CD4-positive, alpha-beta memory T cell (primary cell): Measurements from ENCODE around the gene ATP5MC2. TPM values are rescaled to one million over a fixed set of nuclear protein-coding genes. Genes with fewer than 3 reads are reported as not detected.
"Not testable (repeated sequence)": the region's sequence is repeated elsewhere in the genome, so short reads cannot be mapped to it uniquely, and the experiment has no call there.

Experiments used
- CTCF ChIA-PET: fragments of 350-600 bp; sonication (Branson Sonifier 250); formaldehyde crosslinking; loops from one replicate; lab custom pipeline; 2021; ENCODE audit warnings: inconsistent platforms; ENCODE audit not compliant: partially characterized antibody; lab: Charles Lee
- POLR2A ChIA-PET: fragments of 350-600 bp; sonication (Branson Sonifier 250); formaldehyde crosslinking; loops from one replicate; lab custom pipeline; 2021; ENCODE audit not compliant: partially characterized antibody; lab: Charles Lee
- DNase-seq, 5 donors: peaks; one replicate each; pipeline versions ENCODE4 v3.0.0 to v3.0.0-alpha.2; 2020 to 2022; ENCODE audit warnings: mixed read lengths in 1 of 5
- H3K27ac ChIP-seq: one replicate; pipeline ENCODE4 v1.7.0; 2013; ENCODE audit warnings: low read depth, low read length
- H3K27me3 ChIP-seq: 2 replicates; pipeline ENCODE4 v1.7.0; 2013; ENCODE audit warnings: mild to moderate bottlenecking, low read length, moderate library complexity; ENCODE audit not compliant: insufficient read depth
- H3K36me3 ChIP-seq: 2 replicates; pipeline ENCODE4 v1.7.0; 2013; ENCODE audit warnings: mild to moderate bottlenecking, low read length, moderate library complexity; ENCODE audit not compliant: insufficient read depth
- H3K4me1 ChIP-seq: 2 replicates; pipeline ENCODE4 v1.7.0; 2013; ENCODE audit warnings: mild to moderate bottlenecking, low read length, moderate library complexity; ENCODE audit not compliant: insufficient read depth
- H3K4me3 ChIP-seq, 2 donors: one replicate each; pipeline ENCODE4 v1.7.0; 2013; ENCODE audit warnings: low read length in 2 of 2, mild to moderate bottlenecking in 1 of 2
- H3K9me3 ChIP-seq, 2 donors: one replicate each; pipeline ENCODE4 v1.7.0; 2013; ENCODE audit warnings: low read length in 2 of 2, control low read depth in 1 of 2; ENCODE audit not compliant: control insufficient read depth in 1 of 2
- H3K27ac Mint-ChIP-seq, 7 donors: one replicate each; pipeline ENCODE4 v1.8.0; 2020 to 2021; ENCODE audit warnings: mixed read lengths in 7 of 7, mild to moderate bottlenecking in 6 of 7, inconsistent platforms in 3 of 7, moderate library complexity in 3 of 7
- H3K27me3 Mint-ChIP-seq, 2 donors: one replicate each; pipeline ENCODE4 v1.8.0; 2020 to 2021; ENCODE audit warnings: mixed read lengths in 2 of 2
- H3K36me3 Mint-ChIP-seq, 2 donors: one replicate each; pipeline ENCODE4 v1.8.0; 2020 to 2021; ENCODE audit warnings: mixed read lengths in 2 of 2, inconsistent platforms in 1 of 2, mild to moderate bottlenecking in 1 of 2
- H3K4me1 Mint-ChIP-seq, 4 donors: one replicate each; pipeline ENCODE4 v1.8.0; 2020 to 2021; ENCODE audit warnings: mixed read lengths in 4 of 4, mild to moderate bottlenecking in 1 of 4
- H3K4me3 Mint-ChIP-seq, 8 donors: one replicate each; pipeline ENCODE4 v1.8.0; 2020 to 2021; ENCODE audit warnings: mixed read lengths in 8 of 8, mild to moderate bottlenecking in 7 of 8, moderate library complexity in 6 of 8, inconsistent platforms in 3 of 8
- H3K9me3 Mint-ChIP-seq, 8 donors: one replicate each; pipeline ENCODE4 v1.8.0; 2020 to 2021; ENCODE audit warnings: mixed read lengths in 8 of 8, mild to moderate bottlenecking in 5 of 8, inconsistent platforms in 3 of 8, moderate library complexity in 1 of 8
- intact Hi-C: fragments of 100-400 bp; cut with micrococcal nuclease; formaldehyde crosslinking; loops from one replicate; pipeline ENCODE4 v1.15.1; 2023
- polyA plus RNA-seq, 2 donors: library from polyadenylated mRNA; unstranded; fragments of 300-500 nt; fragmentation: Illumina TruSeq; gene quantifications; one replicate each; pipeline ENCODE4 v1.2.3, GENCODE V29; 2021
- total RNA-seq, 2 experiments: library from RNA; stranded (reverse); gene quantifications; one replicate each; pipeline ENCODE4 v1.2.3, GENCODE V29; 2021

ATP5MC2 gene
- total RNA-seq (100 to 1,000 TPM; 238 to 246 TPM), polyA plus RNA-seq (100 to 1,000 TPM; 519 to 581 TPM)

GRCh38 chr12:53675701-53676607 lies at the start of gene ATP5MC2:
ATP5MC2 (minus strand) TSS chr12:53676083; CDS start chr12:53672614, 3,469 bp downstream.
- Mint-ChIP-seq H3K4me1 (peaks cover 18 to 39% (median 31%) of the 10 kb centered on the region in 4 donors), H3K4me3 (peak within 1 kb of the TSS; percentile 91 to 98 (median 95)), H3K27ac (peak within 1 kb of the TSS; percentile 93 to 98 (median 97)), H3K36me3 (peaks cover 7 to 37% of the 10 kb centered on the region in 2 donors), H3K27me3 (peaks cover 15% of the 10 kb centered on the region in 2 donors), H3K9me3 (peaks cover 0 to 2% (median 0%) of the 10 kb centered on the region in 8 donors)
- peaks cover 22% of the 10 kb centered on the region for H3K36me3 ChIP-seq
- H3K4me3 ChIP-seq = peak within 1 kb of the TSS; percentile 82 to 89
- CTCF ChIA-PET = interaction anchor here (1.0 to 5.5 kb wide), 20 partner anchors 8 to 670 kb away, joined by 3 to 38 read pairs (median 6); partner anchors contain the start of genes ATF7, CALCOCO1 and EIF4B
- peak within 1 kb of the TSS; percentile 59 for H3K27ac ChIP-seq
- peaks cover 8% of the 10 kb centered on the region for H3K27me3 ChIP-seq
- peaks cover 36% of the 10 kb centered on the region for H3K4me1 ChIP-seq
- POLR2A ChIA-PET = interaction anchor here (0.6 to 3.6 kb wide), 17 partner anchors 11 to 331 kb away, joined by 3 to 38 read pairs (median 4); partner anchors contain the start of genes ATF7, CALCOCO1, CISTR and MAP3K12
- H3K9me3 ChIP-seq = no peaks in the 10 kb centered on the region
- intact Hi-C loops = loop anchor here (1.0 to 5.0 kb wide), 4 partner anchors 21 to 379 kb away; partner anchors contain the start of genes ATF7, CALCOCO1, MYG1 and PFDN5
- DNase-seq = peak; percentile 96 to 98 (median 98)

- no peak for DNase-seq
- Histone ChIP-seq H3K27ac (no peak overlapping the region), H3K4me3 (no peak overlapping the region), H3K9me3 (no peaks in the 10 kb centered on the region), H3K4me1 (peaks cover 17% of the 10 kb centered on the region), H3K36me3 (peaks cover 51% of the 10 kb centered on the region), H3K27me3 (no peaks in the 10 kb centered on the region)
- H3K4me3 Mint-ChIP-seq = no peak overlapping the region
- ChIA-PET CTCF (interaction anchor here (0.7 to 4.6 kb wide), 4 partner anchors 11 to 23 kb away, joined by 4 to 59 read pairs (median 6); no protein-coding TSS in a partner anchor), POLR2A (no interaction called here)
- H3K27ac Mint-ChIP-seq = no peak overlapping the region
- H3K36me3 Mint-ChIP-seq = peaks cover 62 to 64% of the 10 kb centered on the region in 2 donors
- no peaks in the 10 kb centered on the region for H3K27me3 Mint-ChIP-seq
- peaks cover 16 to 23% (median 20%) of the 10 kb centered on the region in 4 donors for H3K4me1 Mint-ChIP-seq
- no peaks in the 10 kb centered on the region for H3K9me3 Mint-ChIP-seq
- intact Hi-C loops = no loop called here
These were observed 46.7 kb upstream of the ATP5MC2 start for GRCh38 chr12:53722450-53723041.

GRCh38 chr12:53720946-53721345 lies 45.1 kb upstream of the ATP5MC2 start:
- Histone ChIP-seq H3K27me3 (no peaks in the 10 kb centered on the region), H3K9me3 (no peaks in the 10 kb centered on the region), H3K27ac (no peak overlapping the region), H3K4me1 (peaks cover 8% of the 10 kb centered on the region), H3K36me3 (peaks cover 57% of the 10 kb centered on the region), H3K4me3 (no peak overlapping the region)
- CTCF ChIA-PET = interaction anchor here (1.2 to 4.6 kb wide), 3 partner anchors 13 to 24 kb away, joined by 6 to 59 read pairs (median 8); no protein-coding TSS in a partner anchor
- intact Hi-C loops = no loop called here
- Mint-ChIP-seq H3K9me3 (no peaks in the 10 kb centered on the region), H3K4me1 (peaks cover 6 to 7% (median 7%) of the 10 kb centered on the region in 4 donors), H3K27ac (peak overlapping the region in 2 of 7 donors; percentile 10 to 63), H3K36me3 (peaks cover 69 to 75% of the 10 kb centered on the region in 2 donors), H3K27me3 (no peaks in the 10 kb centered on the region), H3K4me3 (no peak overlapping the region)
- DNase-seq = no peak
- POLR2A ChIA-PET = no interaction called here

- ChIA-PET CTCF (interaction anchor here (1.3 to 4.6 kb wide), 3 partner anchors 17 to 35 kb away, joined by 3 to 59 read pairs (median 8); no protein-coding TSS in a partner anchor), POLR2A (interaction anchor here (1.2 kb wide), 1 partner anchor 8 kb away, joined by 3 read pairs; the partner anchor contains the start of gene CALCOCO1)
- peaks cover 74 to 78% of the 10 kb centered on the region in 2 donors for H3K36me3 Mint-ChIP-seq
- no peaks in the 10 kb centered on the region for H3K4me1 ChIP-seq
- intact Hi-C loops = no loop called here
- H3K9me3 Mint-ChIP-seq = no peaks in the 10 kb centered on the region
- no peak overlapping the region for H3K27ac ChIP-seq
- H3K27me3 Mint-ChIP-seq = no peaks in the 10 kb centered on the region
- peaks cover 0 to 2% (median under 1%) of the 10 kb centered on the region in 4 donors for H3K4me1 Mint-ChIP-seq
- no peaks in the 10 kb centered on the region for H3K9me3 ChIP-seq
- peaks cover 67% of the 10 kb centered on the region for H3K36me3 ChIP-seq
- H3K4me3 Mint-ChIP-seq = no peak overlapping the region
- peak overlapping the region in 1 of 7 donors; percentile 4 for H3K27ac Mint-ChIP-seq
- DNase-seq = no peak
- no peak overlapping the region for H3K4me3 ChIP-seq
- H3K27me3 ChIP-seq = no peaks in the 10 kb centered on the region
These were observed 43.8 kb upstream of the ATP5MC2 start for GRCh38 chr12:53719649-53720048.

- H3K4me3 ChIP-seq, H3K27ac Mint-ChIP-seq, H3K27me3 Mint-ChIP-seq, DNase-seq, H3K27ac ChIP-seq, H3K27me3 ChIP-seq, intact Hi-C loops, H3K4me1 Mint-ChIP-seq, H3K4me1 ChIP-seq, H3K4me3 Mint-ChIP-seq, H3K9me3 Mint-ChIP-seq, H3K9me3 ChIP-seq: not testable (repeated sequence)
- H3K36me3 Mint-ChIP-seq = peaks cover 73 to 79% of the 10 kb centered on the region in 2 donors
- ChIA-PET POLR2A (interaction anchor here (1.2 kb wide), 1 partner anchor 9 kb away, joined by 3 read pairs; the partner anchor contains the start of gene CALCOCO1), CTCF (interaction anchor here (1.3 to 4.6 kb wide), 3 partner anchors 16 to 34 kb away, joined by 3 to 59 read pairs (median 8); no protein-coding TSS in a partner anchor)
- H3K36me3 ChIP-seq = peaks cover 64% of the 10 kb centered on the region
These were observed 42.7 kb upstream of the ATP5MC2 start for GRCh38 chr12:53718567-53718966.

- Mint-ChIP-seq H3K27me3 (no peaks in the 10 kb centered on the region), H3K27ac (no peak overlapping the region), H3K4me1 (peaks cover 0 to 2% (median 0%) of the 10 kb centered on the region in 4 donors), H3K4me3 (no peak overlapping the region), H3K9me3 (no peaks in the 10 kb centered on the region), H3K36me3 (peaks cover 72 to 78% of the 10 kb centered on the region in 2 donors)
- no peaks in the 10 kb centered on the region for H3K9me3 ChIP-seq
- H3K27ac ChIP-seq = no peak overlapping the region
- DNase-seq = no peak
- no peak overlapping the region for H3K4me3 ChIP-seq
- POLR2A ChIA-PET = no interaction called here
- no peaks in the 10 kb centered on the region for H3K27me3 ChIP-seq
- CTCF ChIA-PET = interaction anchor here (1.7 to 3.0 kb wide), 3 partner anchors 15 to 29 kb away, joined by 6 to 22 read pairs (median 16); no protein-coding TSS in a partner anchor
- H3K36me3 ChIP-seq = peaks cover 53% of the 10 kb centered on the region
- H3K4me1 ChIP-seq = no peaks in the 10 kb centered on the region
- intact Hi-C loops = no loop called here
These were observed 41.4 kb upstream of the ATP5MC2 start for GRCh38 chr12:53717319-53717718.
